Lower lobe of right lung (tissue), 2 donors: Measurements from ENCODE around the gene DPYSL4. TPM values are rescaled to one million over a fixed set of nuclear protein-coding genes. Genes with fewer than 3 reads are reported as not detected.
"Not testable (repeated sequence)": the region's sequence is repeated elsewhere in the genome, so short reads cannot be mapped to it uniquely, and the experiment has no call there.

Experiments
- ATAC-seq, 2 donors: fragments of 200-7000 bp; cut with Tn5 transposase; one replicate each; pipeline ENCODE4 v1.9.1; 2020 to 2022; ENCODE audit warnings: mild to moderate bottlenecking in 2 of 2, moderate library complexity in 2 of 2
- DNase-seq: peaks from one replicate; pipeline ENCODE4 v3.0.0-alpha.2; 2020
- H3K27ac ChIP-seq: fragments of 200-600 bp; one replicate; pipeline ENCODE4 v1.8.0; 2022
- H3K27me3 ChIP-seq: fragments of 200-600 bp; one replicate; pipeline ENCODE4 v1.8.0; 2022; ENCODE audit warnings: low read depth
- H3K36me3 ChIP-seq: fragments of 200-600 bp; one replicate; pipeline ENCODE4 v1.8.0; 2022; ENCODE audit warnings: mild to moderate bottlenecking
- H3K4me1 ChIP-seq: fragments of 200-600 bp; one replicate; pipeline ENCODE4 v1.8.0; 2022
- H3K4me3 ChIP-seq: fragments of 200-600 bp; one replicate; pipeline ENCODE4 v1.8.0; 2022; ENCODE audit warnings: mild to moderate bottlenecking
- H3K9me3 ChIP-seq: fragments of 200-600 bp; one replicate; pipeline ENCODE4 v1.8.0; 2022
- CTCF ChIP-seq: fragments of 200-600 bp; IDR thresholded peaks from one replicate; pipeline ENCODE4 v1.8.0; 2022; ENCODE audit warnings: antibody characterized with exemption, mild to moderate bottlenecking
- intact Hi-C: fragments of 100-400 bp; cut with DNase I; formaldehyde crosslinking; loops from one replicate; pipeline ENCODE4 v1.11.0; 2022
- total RNA-seq: library from RNA; stranded (reverse); fragmentation: NEBNext Ultra II Directional; extraction: Animal tissue kit (Norgen Biotek cat#: 25700); gene quantifications from one replicate; pipeline ENCODE4 v1.2.1, GENCODE V29; 2021
- donor health status: DM: no; HTN: yes; CAD: no; lungs with severe emphysema.

The DPYSL4 gene
- total RNA-seq, 1 donor from 2014 or later = 2.1 TPM

GRCh38 chr10:132160834-132161622, 25.7 kb upstream of the DPYSL4 start:
- peak; percentile 2 for DNase-seq
- H3K36me3 ChIP-seq, H3K4me3 ChIP-seq, ATAC-seq, H3K27ac ChIP-seq, intact Hi-C loops, H3K4me1 ChIP-seq, H3K9me3 ChIP-seq: not testable (repeated sequence)
- H3K27me3 ChIP-seq = peaks cover 18% of the 10 kb centered on the region

GRCh38 chr10:132162021-132162531, 24.7 kb upstream of the DPYSL4 start:
- Histone ChIP-seq H3K27me3 (peaks cover 18% of the 10 kb centered on the region), H3K27ac (no peak overlapping the region), H3K9me3 (no peaks in the 10 kb centered on the region), H3K36me3 (no peaks in the 10 kb centered on the region), H3K4me3 (no peak overlapping the region), H3K4me1 (no peaks in the 10 kb centered on the region)
- no peak for ATAC-seq
- intact Hi-C loops = no loop called here
- TF ChIP-seq CTCF = no peak
- peak; percentile 24 for DNase-seq

GRCh38 chr10:132162590-132163277, 24.0 kb upstream of the DPYSL4 start:
- no peak overlapping the region for H3K27ac ChIP-seq
- peak; percentile 52 for DNase-seq
- peaks cover 18% of the 10 kb centered on the region for H3K27me3 ChIP-seq
- no peaks in the 10 kb centered on the region for H3K9me3 ChIP-seq
- H3K4me1 ChIP-seq = no peaks in the 10 kb centered on the region
- intact Hi-C loops = no loop called here
- TF ChIP-seq CTCF = no peak
- no peak overlapping the region for H3K4me3 ChIP-seq
- no peaks in the 10 kb centered on the region for H3K36me3 ChIP-seq
- ATAC-seq = peak in 1 of 2 donors; percentile 26

- intact Hi-C loops = no loop called here
- no peak overlapping the region for H3K27ac ChIP-seq
- H3K36me3 ChIP-seq = no peaks in the 10 kb centered on the region
- peak; percentile 50 for DNase-seq
- H3K27me3 ChIP-seq = peaks cover 18% of the 10 kb centered on the region
- H3K9me3 ChIP-seq = no peaks in the 10 kb centered on the region
- ATAC-seq = peak in 1 of 2 donors; percentile 47
- no peak for TF ChIP-seq CTCF
- H3K4me3 ChIP-seq = no peak overlapping the region
- H3K4me1 ChIP-seq = no peaks in the 10 kb centered on the region
Measured at GRCh38 chr10:132163278-132163765, 23.4 kb upstream of the DPYSL4 start.

GRCh38 chr10:132163826-132164515, 22.8 kb upstream of the DPYSL4 start:
- H3K9me3 ChIP-seq = no peaks in the 10 kb centered on the region
- no peak overlapping the region for H3K27ac ChIP-seq
- no peaks in the 10 kb centered on the region for H3K4me1 ChIP-seq
- peaks cover 18% of the 10 kb centered on the region for H3K27me3 ChIP-seq
- intact Hi-C loops = no loop called here
- DNase-seq (peak; percentile 21), ATAC-seq (no peak)
- H3K36me3 ChIP-seq = no peaks in the 10 kb centered on the region
- no peak overlapping the region for H3K4me3 ChIP-seq
- TF ChIP-seq CTCF = no peak
